GM19328 (cell line): Measurements from ENCODE around the gene TMA7.
A peak's percentile ranks its signal among the peaks of the same experiment; 100 is the strongest.
"Not testable (repeated sequence)": the region's sequence is repeated elsewhere in the genome, so short reads cannot be mapped to it uniquely, and the experiment has no call there.

Experiments used
- ATAC-seq: cut with Tn5 transposase; IDR thresholded peaks from one replicate; pipeline ENCODE4 v1.9.1; 2021; ENCODE audit warnings: mild to moderate bottlenecking, moderate library complexity; ENCODE audit not compliant: unreplicated experiment

Gene TMA7

DNA sequence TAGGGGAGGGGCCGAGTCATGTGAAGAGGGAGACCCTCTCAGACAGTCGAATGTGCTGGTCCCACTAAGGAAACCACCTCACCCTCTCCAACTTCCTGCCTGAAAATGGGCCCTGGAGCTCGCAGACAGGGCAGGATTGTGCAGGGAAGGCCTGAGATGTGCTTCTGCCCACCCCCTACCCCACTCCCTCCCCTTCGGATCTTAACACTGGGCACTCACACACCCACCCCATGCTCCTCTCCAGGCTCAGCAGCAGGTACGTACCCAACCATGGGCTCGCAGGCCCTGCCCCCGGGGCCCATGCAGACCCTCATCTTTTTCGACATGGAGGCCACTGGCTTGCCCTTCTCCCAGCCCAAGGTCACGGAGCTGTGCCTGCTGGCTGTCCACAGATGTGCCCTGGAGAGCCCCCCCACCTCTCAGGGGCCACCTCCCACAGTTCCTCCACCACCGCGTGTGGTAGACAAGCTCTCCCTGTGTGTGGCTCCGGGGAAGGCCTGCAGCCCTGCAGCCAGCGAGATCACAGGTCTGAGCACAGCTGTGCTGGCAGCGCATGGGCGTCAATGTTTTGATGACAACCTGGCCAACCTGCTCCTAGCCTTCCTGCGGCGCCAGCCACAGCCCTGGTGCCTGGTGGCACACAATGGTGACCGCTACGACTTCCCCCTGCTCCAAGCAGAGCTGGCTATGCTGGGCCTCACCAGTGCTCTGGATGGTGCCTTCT lies 26.5 kb downstream of the TMA7 start:
- peak; percentile 11 for ATAC-seq

DNA sequence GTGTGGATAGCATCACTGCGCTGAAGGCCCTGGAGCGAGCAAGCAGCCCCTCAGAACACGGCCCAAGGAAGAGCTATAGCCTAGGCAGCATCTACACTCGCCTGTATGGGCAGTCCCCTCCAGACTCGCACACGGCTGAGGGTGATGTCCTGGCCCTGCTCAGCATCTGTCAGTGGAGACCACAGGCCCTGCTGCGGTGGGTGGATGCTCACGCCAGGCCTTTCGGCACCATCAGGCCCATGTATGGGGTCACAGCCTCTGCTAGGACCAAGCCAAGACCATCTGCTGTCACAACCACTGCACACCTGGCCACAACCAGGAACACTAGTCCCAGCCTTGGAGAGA lies 27.0 kb downstream of the TMA7 start:
- no peak for ATAC-seq

DNA sequence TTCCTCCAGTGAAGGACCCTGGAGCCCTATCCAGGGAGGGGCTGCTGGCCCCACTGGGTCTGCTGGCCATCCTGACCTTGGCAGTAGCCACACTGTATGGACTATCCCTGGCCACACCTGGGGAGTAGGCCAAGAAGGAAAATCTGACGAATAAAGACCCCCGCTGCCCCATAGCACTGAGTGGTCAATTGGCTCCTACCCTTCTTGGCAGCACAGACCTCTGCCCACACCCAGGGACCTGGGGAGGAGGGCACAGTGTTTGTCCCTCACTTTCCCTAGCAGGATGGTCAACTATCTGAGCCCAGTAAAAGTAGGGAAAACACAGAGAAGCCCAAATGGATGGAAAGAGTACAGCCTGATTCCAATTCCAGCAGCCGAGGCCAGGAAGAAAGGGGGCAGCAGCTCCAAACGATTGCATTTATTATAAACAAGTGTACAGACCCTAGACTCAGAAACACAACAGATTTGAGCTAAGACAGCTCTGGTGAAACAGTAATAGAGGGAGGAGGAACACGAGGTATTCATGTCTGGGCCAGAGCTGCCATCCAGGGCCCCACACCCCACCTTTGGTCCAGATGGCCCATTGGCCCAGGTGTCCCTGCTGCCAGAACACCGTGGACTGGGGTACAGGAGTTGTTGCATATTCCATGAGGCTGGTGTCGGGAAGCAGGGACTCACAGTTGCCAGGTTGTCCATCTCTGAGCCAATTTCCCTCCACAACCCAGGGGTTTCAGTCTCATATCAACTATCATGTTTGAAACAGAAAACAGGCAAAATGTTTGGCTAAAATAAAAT lies 27.6 kb downstream of the TMA7 start:
- no peak for ATAC-seq

DNA sequence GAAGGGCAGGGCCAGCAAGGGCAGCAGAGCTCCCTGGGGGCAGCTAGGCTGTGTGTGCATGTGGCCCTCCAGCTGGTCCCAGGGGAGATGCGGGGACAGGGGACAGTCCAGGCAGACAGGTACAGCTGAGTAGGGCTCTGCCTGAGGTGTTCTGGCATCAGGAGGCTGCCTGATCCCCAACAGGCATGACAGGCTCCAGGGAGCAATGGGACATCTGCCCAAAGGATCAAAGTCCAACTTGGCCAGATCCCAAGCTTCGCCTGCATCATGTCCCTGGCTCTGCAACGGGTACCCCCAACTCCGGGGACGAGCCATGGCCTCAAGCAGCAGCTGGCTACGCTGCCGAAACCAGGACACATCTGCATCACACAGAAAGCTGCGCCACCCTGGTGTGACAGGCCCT lies 28.3 kb downstream of the TMA7 start:
- no peak for ATAC-seq

DNA sequence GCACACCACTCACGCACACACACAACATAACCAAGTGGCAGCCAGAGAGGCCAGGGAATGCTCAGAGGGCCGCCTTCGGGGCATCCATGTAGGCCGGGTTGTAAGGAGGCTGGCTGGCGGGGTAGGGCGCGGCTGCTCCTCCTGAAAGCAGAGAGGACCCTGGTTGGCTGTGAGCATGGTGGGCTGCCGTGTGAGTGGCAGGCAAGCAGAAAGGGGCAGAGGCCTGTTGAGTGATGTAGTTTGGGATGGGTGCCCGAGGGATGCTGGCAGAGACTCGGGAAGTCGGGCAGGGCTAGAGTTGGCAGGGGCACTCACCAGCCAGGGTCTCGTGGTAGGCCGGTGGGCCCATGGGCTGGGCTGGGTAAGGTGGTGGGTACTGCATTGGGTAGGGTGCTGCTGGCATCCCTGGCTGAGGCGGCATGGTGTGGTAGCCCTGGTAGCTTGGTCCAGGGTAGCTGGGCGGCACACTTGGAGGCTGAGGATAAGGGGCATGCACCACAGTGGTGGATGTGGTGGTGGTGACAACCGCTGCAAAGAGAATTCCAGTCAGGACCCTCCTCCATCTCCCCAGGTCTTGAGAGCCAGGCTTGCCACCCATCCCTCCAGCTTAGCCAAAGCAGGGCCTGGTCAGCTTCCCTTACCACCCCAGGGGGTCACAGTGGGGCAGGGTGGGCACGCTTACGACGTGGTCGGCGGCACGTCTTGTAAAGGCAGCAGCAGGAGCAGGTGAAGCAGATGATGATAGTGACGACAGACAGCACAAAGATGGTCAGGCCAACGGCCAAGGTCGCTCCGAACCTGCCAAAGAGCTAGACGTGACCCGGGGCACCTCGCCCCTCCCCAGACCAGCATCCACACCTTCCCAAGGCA lies 29.2 kb downstream of the TMA7 start:
- ATAC-seq = no peak

DNA sequence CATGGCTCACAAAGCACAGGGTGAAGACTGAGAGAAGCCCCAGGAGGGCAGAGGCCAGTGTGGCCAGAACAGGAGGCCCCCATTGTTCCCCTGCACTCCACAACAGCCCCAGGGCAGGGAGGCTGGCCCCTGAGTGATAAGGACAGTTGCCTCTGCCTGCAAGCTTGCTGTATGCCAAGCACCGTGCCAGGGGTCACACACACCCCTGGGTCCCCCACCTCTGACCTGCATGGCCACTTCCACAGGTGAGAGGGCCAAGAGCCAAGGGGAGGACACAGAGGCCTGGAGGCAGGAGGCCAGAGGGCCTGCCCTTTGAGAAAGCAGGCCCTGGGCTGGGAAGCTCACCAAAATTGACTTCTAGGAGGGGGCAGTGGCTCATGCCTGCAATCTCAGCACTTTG lies 30.2 kb downstream of the TMA7 start:
- no peak for ATAC-seq

DNA sequence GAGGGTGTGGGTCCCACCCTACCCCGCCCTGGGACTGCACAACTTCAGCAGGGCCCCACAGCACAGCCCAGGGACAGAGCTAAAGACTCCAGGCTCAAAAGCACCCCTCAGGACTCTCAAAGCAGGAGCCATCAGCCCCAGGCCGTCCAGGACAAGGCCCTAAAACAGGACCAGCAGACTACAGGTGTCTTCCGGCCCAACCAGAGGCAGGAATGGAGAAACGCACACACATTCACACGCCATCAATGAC lies 32.5 kb downstream of the TMA7 start:
- ATAC-seq = peak; percentile 13

DNA sequence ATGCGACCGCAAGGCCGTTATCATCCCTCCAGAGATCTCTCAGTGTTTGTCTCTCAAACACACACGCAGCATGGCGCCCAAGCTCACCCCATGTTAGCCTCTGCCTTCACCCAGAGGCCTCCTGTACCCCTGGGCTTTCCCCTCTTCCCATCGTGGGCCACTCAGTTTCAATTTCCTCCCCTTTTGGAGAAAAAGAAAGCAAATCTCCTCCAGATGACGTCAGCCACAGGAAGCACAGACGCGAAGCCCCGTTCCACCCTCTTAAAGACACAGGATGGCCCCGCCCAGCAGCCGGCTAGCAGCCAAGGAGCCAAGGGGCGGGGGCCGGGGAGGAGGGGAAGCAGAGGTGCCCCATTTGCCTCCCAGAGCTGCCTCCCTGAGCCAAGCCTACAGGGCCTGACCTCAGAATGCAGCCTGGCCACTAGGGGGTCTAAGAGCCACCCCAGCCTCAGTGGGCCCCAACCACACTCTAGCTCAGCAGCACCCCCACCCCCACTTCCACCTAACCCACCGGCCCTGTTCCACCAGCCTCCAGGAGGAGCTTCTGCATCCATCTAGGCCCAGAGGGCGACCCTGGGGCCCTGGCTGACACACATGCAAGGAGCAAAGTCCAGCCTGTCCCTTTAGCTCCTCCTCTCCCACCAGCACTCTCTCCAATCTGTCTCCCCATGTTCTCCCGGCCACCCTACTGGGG lies 33.0 kb downstream of the TMA7 start:
- ATAC-seq = peak; percentile 61

DNA sequence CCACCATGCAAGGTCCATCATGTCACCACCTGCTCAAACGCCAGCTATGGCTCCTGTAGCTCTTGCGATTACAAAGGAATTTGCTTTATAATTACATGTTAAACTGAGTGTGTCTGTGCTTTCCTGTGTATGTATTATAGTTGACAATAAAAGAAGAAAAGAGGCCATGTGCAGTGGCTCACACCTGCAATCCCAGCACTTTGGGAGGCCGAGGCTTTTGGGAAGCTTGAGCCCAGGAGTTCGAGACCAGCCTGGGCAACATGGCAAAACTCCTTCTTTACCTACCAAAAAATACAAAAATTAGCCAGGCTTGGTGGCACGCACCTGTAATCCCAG lies 33.5 kb downstream of the TMA7 start:
- no peak for ATAC-seq

DNA sequence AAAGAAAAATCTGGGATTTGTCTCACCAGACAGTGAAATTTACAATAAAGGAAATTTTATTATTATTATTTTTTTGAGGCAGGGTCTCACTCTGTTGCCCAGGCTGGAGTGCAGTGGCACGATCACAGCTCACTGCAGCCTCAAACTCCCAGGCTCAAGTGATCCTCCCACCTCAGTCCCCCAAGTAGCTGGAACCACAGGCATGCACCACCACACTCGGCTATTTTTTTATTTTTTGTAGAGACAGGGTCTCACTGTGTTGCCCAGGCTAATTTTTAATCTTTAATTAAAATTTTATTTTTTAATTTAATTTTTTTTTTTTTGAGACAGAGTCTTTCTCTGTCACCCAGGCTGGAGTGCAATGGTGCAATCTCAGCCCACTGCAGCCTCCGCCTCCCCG lies 34.0 kb downstream of the TMA7 start:
- ATAC-seq = not testable (repeated sequence)

DNA sequence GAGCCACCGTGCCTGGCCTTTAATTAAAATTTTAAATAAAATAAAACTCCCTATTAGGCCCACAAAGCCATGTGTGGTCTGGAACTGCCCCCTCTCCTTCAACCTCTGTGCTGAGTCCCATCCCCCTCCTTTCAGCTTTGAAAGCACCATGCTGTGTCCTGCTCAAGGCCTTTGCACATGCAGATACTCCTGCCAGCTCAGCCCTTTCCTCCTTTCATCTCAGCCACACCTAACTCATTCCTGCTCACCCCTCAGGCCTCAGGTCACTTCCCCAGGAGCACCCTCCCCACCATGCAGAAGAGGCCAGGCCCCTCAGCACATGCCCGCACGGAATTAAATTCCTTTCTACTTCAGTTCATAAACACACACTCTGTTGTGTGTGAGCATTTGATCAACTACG lies 34.6 kb downstream of the TMA7 start:
- no peak for ATAC-seq

DNA sequence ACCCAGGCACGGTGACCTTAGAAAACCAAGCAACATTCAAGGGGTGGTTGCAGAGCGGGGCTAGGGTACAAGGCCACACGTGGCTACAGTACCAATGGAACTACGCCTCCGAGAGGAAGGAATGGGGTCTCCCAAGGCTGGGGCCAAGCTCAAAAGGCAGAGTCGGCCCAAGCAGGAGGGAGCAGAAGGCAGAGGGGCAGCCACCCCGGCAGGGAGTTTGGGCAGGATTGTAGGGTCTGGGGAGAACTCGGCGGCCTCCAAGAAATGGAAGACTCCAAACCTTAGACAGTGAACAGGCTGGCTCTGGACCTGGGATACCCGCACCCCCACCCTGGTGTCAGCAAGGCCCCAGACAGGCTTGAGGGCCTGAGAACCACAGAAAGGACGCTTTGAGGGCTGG lies 35.1 kb downstream of the TMA7 start:
- no peak for ATAC-seq

DNA sequence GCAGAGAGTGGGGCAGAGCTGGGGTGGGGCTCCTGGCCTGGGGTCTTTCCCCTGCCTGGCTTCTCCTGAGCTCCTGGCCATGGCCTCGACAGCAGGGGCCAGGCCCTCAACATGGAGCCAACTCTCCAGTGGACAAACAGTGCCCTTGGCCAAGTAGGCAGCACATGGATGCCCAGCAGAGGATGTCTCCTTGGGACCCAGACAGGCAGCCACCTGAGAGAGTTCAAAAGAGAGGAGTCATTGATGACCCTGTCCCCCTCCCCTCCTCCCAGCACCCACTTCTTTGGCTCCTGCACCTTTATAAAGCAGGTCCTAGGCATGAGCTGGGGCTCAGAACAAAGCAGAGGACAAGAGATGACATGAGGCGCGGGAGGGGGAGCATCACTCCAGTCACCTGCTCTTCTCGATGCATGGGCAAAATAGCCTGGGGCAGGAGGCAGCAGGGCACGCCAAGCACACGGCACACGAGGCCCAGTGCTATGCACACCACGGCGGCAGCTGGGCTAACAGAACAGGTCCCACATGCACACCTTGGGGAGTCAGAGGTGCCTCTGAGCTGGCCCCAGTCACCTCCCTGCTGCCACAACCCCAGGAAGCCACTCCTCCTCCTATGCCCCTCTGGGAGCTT lies 36.5 kb downstream of the TMA7 start:
- ATAC-seq = no peak

DNA sequence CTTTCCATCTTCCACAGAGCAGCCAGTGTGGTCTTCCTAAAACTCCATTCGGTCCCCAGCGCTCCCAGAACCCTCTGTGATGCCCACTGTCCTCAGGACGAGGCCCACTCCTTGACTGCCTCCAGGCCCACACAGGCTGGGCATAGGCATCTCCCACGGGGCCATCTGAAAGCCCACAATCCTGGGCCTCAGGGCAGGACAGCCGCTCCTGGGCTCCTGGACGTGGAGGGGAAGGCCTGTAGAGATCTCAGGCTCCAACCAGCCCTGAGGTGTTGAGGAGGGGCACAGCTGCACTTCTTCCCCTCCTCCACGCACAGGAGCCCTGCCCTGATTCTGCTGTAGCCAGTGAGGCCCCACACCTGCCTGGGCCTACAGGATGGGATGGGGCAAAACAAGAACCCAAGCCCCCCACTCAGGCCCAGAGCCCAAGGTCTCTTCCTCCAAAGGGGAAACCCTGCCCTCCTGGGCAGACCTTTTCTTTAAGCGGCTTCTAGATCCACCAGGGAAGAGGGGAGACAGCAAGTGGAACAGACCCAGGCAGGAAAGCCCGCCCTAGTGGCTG lies 38.0 kb downstream of the TMA7 start:
- no peak for ATAC-seq

DNA sequence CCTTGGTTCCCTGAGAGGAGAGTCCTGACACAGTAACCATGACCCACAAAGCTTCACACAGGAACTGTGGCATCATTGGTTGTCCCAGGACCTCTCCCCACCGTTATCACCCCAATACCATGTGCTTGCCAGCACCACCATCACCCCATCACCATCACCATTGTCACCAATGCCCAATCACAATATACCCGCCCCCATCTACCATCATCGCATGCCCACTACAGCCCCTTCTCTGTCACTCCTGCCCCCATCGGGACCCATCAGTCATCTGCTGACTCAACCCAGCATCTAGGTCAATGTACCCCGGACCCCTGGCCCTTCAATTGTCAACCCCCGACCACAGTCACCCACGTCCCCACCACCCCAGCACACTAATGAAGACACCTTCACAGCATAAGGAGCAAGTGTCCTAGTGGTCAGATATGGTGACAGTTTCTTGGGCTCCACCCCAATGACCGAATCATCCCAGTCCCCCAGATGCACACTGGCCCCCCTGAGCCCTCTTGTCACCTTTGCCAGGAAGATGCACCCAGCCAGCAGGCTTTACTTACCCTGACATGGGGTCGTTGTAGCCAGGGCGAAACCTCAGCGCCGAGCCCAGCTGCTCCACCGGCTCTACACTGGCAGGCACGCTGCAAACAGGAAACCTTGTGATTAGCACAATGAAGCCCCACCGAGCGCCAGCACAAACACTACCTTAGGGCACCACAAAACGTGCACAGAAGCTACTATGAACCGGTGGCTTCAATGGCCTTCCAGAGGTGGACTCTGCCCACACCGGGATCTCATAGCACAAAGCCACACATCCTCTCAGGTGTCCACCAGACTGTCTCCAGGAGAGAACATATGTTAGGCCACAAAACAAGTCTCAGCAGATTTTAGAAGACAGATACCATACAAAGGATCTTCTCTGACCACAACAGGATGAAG lies 38.8 kb downstream of the TMA7 start:
- ATAC-seq = no peak

DNA sequence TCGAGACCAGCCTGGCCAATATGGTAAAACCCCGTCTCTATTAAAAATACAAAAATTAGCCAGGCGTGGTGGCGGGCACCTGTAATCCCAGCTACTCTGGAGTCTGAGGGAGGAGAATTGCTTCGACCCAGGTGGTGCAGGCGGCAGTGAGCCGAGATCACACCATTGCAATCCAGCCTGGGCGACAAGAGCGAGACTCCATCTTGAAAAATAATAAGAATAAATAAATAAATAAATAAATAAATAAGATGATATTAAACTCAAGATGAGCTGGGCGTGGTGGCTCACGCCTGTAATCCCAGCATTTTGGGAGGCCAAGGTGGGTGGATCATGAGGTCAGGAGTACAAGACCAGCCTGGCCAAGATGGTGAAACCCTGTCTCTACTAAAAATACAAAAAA lies 40.8 kb downstream of the TMA7 start:
- ATAC-seq = not testable (repeated sequence)

DNA sequence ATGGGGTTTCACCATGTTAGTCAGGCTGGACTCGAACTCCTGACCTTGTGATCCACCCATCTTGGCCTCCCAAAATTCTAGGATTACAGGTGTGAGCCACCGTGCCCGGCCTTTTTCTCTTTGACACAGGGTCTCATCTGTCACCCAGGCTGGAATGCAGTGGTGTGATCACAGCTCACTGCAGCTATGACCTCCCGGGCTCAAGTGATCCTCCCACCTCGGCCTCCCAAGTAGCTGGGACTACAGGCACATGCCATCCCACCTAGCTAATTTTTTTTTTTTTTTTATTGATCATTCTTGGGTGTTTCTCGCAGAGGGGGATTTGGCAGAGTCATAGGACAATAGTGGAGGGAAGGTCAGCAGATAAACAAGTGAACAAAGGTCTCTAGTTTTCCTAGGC lies 42.8 kb downstream of the TMA7 start:
- ATAC-seq = not testable (repeated sequence)

DNA sequence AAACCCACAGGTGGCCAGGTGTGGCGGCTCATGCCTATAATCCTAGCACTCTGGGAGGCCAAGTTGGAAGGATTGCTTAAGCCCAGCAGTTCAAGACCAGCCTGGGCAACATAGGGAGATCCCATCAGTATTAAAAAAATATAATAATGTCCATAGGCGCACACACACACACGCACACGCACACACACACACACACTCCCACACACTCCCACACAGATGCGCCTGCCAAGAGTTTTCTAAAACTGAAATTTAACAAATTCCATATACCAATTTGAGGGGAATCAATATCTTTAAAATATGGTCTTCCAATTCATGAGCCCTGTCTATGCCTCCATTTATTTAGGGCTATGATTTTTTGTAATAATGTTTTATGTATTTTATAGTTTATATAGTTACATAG lies 46.9 kb downstream of the TMA7 start:
- ATAC-seq = no peak

DNA sequence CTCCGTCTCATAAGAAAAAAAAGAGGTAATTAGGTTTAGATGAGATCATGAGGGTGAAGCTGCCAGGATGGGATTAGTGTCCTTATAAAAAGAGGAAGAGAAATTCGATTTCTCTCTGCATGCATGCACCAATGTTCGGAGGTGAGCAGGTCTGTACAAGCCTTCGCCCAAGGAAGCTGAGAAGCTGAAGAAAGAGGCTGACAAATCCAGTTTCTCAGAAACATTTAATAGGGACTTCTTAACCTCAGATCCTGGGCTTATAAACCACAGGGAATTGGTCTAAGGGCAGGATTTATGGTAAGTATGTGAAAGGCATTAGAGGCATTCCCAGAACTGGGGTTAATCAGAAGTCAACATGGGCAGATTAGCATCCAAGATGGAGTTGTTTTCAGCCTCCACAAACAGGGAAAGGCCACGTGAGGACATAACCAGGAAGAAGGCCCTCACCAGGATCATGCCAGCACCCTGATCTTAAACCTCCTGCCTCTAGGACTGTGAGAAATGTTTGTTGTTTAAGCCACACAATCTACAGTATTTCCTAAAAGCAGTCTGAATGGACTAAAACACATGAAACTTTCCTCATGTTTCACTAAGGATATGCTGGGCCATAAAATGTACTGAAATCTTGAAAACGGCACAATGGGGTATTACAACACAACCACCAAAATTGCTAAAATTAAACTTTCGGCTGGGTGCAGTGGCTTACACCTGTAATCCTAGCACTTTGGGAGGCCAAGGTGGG lies 52.6 kb downstream of the TMA7 start:
- ATAC-seq = no peak
